HFF-Myc (cell line): ENCODE results near the gene LRCH1.

Source experiments
- DNase-seq: peaks from one replicate; pipeline ENCODE4 v3.0.0-alpha.2; 2011; ENCODE audit warnings: low read depth; ENCODE audit errors: extremely low read depth
- H3K4me3 ChIP-seq: replicated peaks from 2 replicates; pipeline ENCODE4 v1.5.1; 2011; ENCODE audit warnings: low read depth, mild to moderate bottlenecking, control low read depth, low read length
- TF ChIP-seq, protein P1 (sequence below): IDR thresholded peaks from 2 replicates; pipeline ENCODE4 v1.5.1; 2012; ENCODE audit warnings: mild to moderate bottlenecking, low read depth, low read length, control low read depth; ENCODE audit errors: missing control alignments

LRCH1 gene

GRCh38 chr13:46603165-46603603 lies 50.2 kb downstream of the LRCH1 start:
- DNase-seq = no peak
- H3K4me3 ChIP-seq = no peak overlapping the region
- TF ChIP-seq, protein P1, sequence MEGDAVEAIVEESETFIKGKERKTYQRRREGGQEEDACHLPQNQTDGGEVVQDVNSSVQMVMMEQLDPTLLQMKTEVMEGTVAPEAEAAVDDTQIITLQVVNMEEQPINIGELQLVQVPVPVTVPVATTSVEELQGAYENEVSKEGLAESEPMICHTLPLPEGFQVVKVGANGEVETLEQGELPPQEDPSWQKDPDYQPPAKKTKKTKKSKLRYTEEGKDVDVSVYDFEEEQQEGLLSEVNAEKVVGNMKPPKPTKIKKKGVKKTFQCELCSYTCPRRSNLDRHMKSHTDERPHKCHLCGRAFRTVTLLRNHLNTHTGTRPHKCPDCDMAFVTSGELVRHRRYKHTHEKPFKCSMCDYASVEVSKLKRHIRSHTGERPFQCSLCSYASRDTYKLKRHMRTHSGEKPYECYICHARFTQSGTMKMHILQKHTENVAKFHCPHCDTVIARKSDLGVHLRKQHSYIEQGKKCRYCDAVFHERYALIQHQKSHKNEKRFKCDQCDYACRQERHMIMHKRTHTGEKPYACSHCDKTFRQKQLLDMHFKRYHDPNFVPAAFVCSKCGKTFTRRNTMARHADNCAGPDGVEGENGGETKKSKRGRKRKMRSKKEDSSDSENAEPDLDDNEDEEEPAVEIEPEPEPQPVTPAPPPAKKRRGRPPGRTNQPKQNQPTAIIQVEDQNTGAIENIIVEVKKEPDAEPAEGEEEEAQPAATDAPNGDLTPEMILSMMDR = peak; percentile 30

DNA sequence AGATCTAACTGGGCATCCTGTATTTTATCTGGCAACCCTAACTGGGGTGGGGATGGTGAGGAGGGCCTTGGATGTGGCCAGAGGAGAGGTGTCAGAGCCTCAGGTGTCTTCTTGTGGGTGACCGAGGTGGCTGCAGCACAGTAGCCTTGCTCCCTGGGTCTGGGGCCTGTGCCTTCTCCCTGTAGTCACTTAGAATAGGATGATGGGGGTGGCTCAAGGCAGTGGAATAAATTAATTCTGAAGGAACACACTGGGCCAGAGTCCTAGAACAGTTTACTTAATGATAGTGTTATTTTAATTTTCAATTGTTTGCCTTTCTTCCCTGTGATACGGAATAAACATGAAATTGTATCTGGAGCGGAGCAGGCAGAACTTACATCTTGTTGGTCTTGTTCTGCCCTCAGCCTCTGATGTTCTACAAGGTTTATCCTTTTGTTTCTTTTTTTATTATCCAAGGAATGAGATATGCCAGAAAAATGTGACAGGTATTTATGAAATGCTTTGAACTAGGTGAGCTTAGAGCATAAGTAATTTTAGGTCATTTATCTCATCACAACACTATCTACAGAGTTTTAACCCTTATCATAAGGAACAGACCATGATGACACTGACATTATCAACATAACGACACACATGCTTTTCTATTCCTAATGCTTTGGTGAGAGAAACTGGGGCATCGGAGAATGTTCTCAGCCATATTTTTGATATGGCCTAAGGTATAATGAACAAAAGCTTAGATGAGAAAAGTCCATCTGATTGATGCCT lies 51.4 kb downstream of the LRCH1 start:
- DNase-seq = no peak

GRCh38 chr13:46605076-46605824 lies 52.3 kb downstream of the LRCH1 start:
- TF ChIP-seq, protein P1 = no peak
- no peak overlapping the region for H3K4me3 ChIP-seq
- DNase-seq = no peak

More for the DNA sequence above, 51.4 kb downstream of the LRCH1 start:
- TF ChIP-seq, protein P1 = no peak
- H3K4me3 ChIP-seq = no peak overlapping the region

- DNase-seq = no peak
- H3K4me3 ChIP-seq = no peak overlapping the region
- TF ChIP-seq, protein P1 = no peak
These were observed 53.0 kb downstream of the LRCH1 start for GRCh38 chr13:46605825-46606554.

DNA sequence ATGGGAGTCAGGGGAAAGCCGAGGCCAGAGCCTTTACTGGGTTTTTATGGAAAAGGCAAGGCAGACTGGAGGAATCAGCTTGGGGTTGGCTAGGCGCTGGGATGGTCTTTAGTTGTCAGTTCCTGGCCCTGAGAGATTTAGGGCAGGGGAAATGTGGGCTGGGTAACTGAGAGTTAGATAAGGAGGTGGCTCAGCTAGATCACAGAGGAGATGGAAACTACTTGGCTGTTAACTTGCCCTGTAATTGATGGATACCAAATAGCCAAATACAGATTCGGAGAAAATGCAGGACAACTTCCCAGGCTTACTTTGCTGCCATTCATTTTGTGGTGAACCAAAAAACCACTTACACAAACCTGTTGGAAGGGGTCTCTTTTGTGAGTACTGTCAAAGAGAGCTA lies 54.0 kb downstream of the LRCH1 start:
- TF ChIP-seq, protein P1 = no peak
- no peak overlapping the region for H3K4me3 ChIP-seq
- DNase-seq = no peak

GRCh38 chr13:46607768-46608564 lies 55.0 kb downstream of the LRCH1 start:
- TF ChIP-seq, protein P1 = no peak
- no peak overlapping the region for H3K4me3 ChIP-seq
- DNase-seq = no peak
